IMR-90 (cell line): ENCODE results near the gene FBN1. TPM values are rescaled to one million over a fixed set of nuclear protein-coding genes. Genes with fewer than 3 reads are reported as not detected.
A peak's percentile ranks its signal among the peaks of the same experiment; 100 is the strongest.

Experiments
- ATAC-seq: fragments of 200-7000 bp; cut with Tn5 transposase; 2 replicates; pipeline ENCODE4 v1.9.1; 2020; ENCODE audit warnings: low read depth, mild to moderate bottlenecking, moderate library complexity
- BruUV-seq: library from RNA; stranded (reverse); fragments of 400-500 nt; replicated peaks from 2 replicates; lab custom pipeline; 2021; lab: Mats Ljungman, UMichigan
- CTCF ChIA-PET: fragments of 300-600 bp; formaldehyde crosslinking; extraction: SDS; loops from one replicate; lab custom pipeline; 2021; ENCODE audit warnings: antibody characterized with exemption; lab: Yijun Ruan, JAX
- POLR2A ChIA-PET: fragments of 300-600 bp; sonication (Branson Sonifier 250); formaldehyde crosslinking; loops from one replicate; lab custom pipeline; 2022; ENCODE audit warnings: antibody characterized with exemption; ENCODE audit not compliant: unreplicated experiment; lab: Charles Lee
- DNase-seq: peaks from one replicate; pipeline ENCODE4 v3.0.0; 2013
- H2AFZ ChIP-seq: replicated peaks from 2 replicates; pipeline ENCODE3; 2013; ENCODE audit warnings: low read length, mild to moderate bottlenecking; ENCODE audit not compliant: poor library complexity
- H2AK5ac ChIP-seq: 2 replicates; pipeline ENCODE4 v1.6.1; 2013; ENCODE audit warnings: low read depth, low read length, inconsistent platforms
- H2AK9ac ChIP-seq: replicated peaks from 2 replicates; pipeline ENCODE3; 2013; ENCODE audit warnings: mild to moderate bottlenecking, low read depth, low read length, moderate library complexity; ENCODE audit not compliant: poor library complexity
- H2BK120ac ChIP-seq: 2 replicates; pipeline ENCODE4 v1.6.1; 2013; ENCODE audit warnings: low read depth, low read length, inconsistent platforms
- H2BK15ac ChIP-seq: 3 replicates; pipeline ENCODE4 v1.6.1; 2013; ENCODE audit warnings: low read depth, low read length, inconsistent platforms
- H2BK20ac ChIP-seq: 2 replicates; pipeline ENCODE4 v1.6.1; 2013; ENCODE audit warnings: low read depth, mild to moderate bottlenecking, inconsistent platforms, low read length, moderate library complexity
- H2BK5ac ChIP-seq: 2 replicates; pipeline ENCODE4 v1.6.1; 2013; ENCODE audit warnings: mild to moderate bottlenecking, low read depth, low read length, inconsistent platforms; ENCODE audit not compliant: poor library complexity, severe bottlenecking
- H3K14ac ChIP-seq: replicated peaks from 2 replicates; pipeline ENCODE4 v1.6.1; 2013; ENCODE audit warnings: low read depth, low read length, inconsistent platforms
- H3K18ac ChIP-seq: 2 replicates; pipeline ENCODE4 v1.6.1; 2013; ENCODE audit warnings: low read depth, low read length, control low read depth
- H3K23ac ChIP-seq: 2 replicates; pipeline ENCODE4 v1.6.1; 2013; ENCODE audit warnings: low read depth, low read length, inconsistent platforms
- H3K27ac ChIP-seq: 2 replicates; pipeline ENCODE4 v1.5.1; 2013; ENCODE audit warnings: mild to moderate bottlenecking, control low read depth, low read length; ENCODE audit not compliant: insufficient read depth
- H3K27me3 ChIP-seq: 2 replicates; pipeline ENCODE4 v1.6.1; 2013; ENCODE audit warnings: low read length; ENCODE audit not compliant: control insufficient read depth, insufficient read depth
- H3K36me3 ChIP-seq: 2 replicates; pipeline ENCODE4 v1.6.1; 2013; ENCODE audit warnings: low read length, mixed read lengths; ENCODE audit not compliant: control insufficient read depth, insufficient read depth
- H3K4ac ChIP-seq: 2 replicates; pipeline ENCODE4 v1.6.1; 2013; ENCODE audit warnings: low read depth, low read length, inconsistent platforms
- H3K4me1 ChIP-seq: 2 replicates; pipeline ENCODE4 v1.6.1; 2013; ENCODE audit warnings: low read length, mixed read lengths; ENCODE audit not compliant: control insufficient read depth, insufficient read depth
- H3K4me2 ChIP-seq: 2 replicates; pipeline ENCODE4 v1.6.1; 2013; ENCODE audit warnings: low read depth, mild to moderate bottlenecking, control low read depth, low read length, moderate library complexity
- H3K4me3 ChIP-seq: 2 replicates; pipeline ENCODE4 v1.5.1; 2013; ENCODE audit warnings: low read depth, mild to moderate bottlenecking, control low read depth, low read length, moderate library complexity; ENCODE audit not compliant: insufficient read depth
- H3K56ac ChIP-seq: 2 replicates; pipeline ENCODE4 v1.6.1; 2013; ENCODE audit warnings: low read length, inconsistent platforms; ENCODE audit not compliant: insufficient read depth; ENCODE audit errors: extremely low read depth
- H3K79me1 ChIP-seq, 2 experiments: 2 replicates each; pipeline ENCODE4 v1.6.1; 2013; ENCODE audit warnings: low read length in 2 of 2, inconsistent platforms in 1 of 2, low read depth in 1 of 2
- H3K9ac ChIP-seq: 2 replicates; pipeline ENCODE4 v1.6.1; 2013; ENCODE audit warnings: low read depth, low read length, control low read depth
- H3K9me1 ChIP-seq: 2 replicates; pipeline ENCODE4 v1.6.1; 2013; ENCODE audit warnings: low read length, inconsistent platforms; ENCODE audit not compliant: insufficient read depth
- H3K9me3 ChIP-seq: 2 replicates; pipeline ENCODE4 v1.6.1; 2013; ENCODE audit warnings: low read length; ENCODE audit not compliant: control insufficient read depth, insufficient read depth
- H4K20me1 ChIP-seq: 2 replicates; pipeline ENCODE4 v1.6.1; 2013; ENCODE audit warnings: low read length, inconsistent platforms; ENCODE audit not compliant: insufficient read depth
- H4K5ac ChIP-seq: 2 replicates; pipeline ENCODE4 v1.6.1; 2013; ENCODE audit warnings: mild to moderate bottlenecking, low read depth, low read length, control low read depth
- H4K8ac ChIP-seq, 2 experiments: 2 replicates each; pipeline ENCODE4 v1.6.1; 2013; ENCODE audit warnings: low read depth in 2 of 2, low read length in 2 of 2, control low read depth in 1 of 2, inconsistent platforms in 1 of 2
- H4K91ac ChIP-seq: 2 replicates; pipeline ENCODE4 v1.6.1; 2013; ENCODE audit warnings: low read depth, low read length, inconsistent platforms; ENCODE audit not compliant: insufficient read depth
- CEBPB ChIP-seq: IDR thresholded peaks from 2 replicates; pipeline ENCODE4 v1.6.1; 2012; ENCODE audit warnings: low read depth, low read length, improper control_type of control experiment
- CHD1 ChIP-seq: IDR thresholded peaks from 2 replicates; pipeline ENCODE4 v1.6.1; 2012; ENCODE audit warnings: low read depth, low read length, improper control_type of control experiment
- FOS ChIP-seq: fragments of 150-350 bp; IDR thresholded peaks from 2 replicates; pipeline ENCODE4 v1.6.1; 2016; ENCODE audit warnings: low read depth, low read length
- MAFK ChIP-seq: IDR thresholded peaks from 2 replicates; pipeline ENCODE4 v1.6.1; 2012; ENCODE audit warnings: low read depth, low read length, improper control_type of control experiment
- MAZ ChIP-seq: IDR thresholded peaks from 2 replicates; pipeline ENCODE4 v1.6.1; 2012; ENCODE audit warnings: low read depth, mild to moderate bottlenecking, low read length, improper control_type of control experiment, moderate library complexity, borderline replicate concordance
- MXI1 ChIP-seq: IDR thresholded peaks from 2 replicates; pipeline ENCODE4 v1.6.1; 2012; ENCODE audit warnings: low read depth, mild to moderate bottlenecking, low read length, moderate library complexity, borderline replicate concordance
- NFE2L2 ChIP-seq: fragments of 150-350 bp; IDR thresholded peaks from 2 replicates; pipeline ENCODE4 v1.6.1; 2016; ENCODE audit warnings: low read depth, mild to moderate bottlenecking, low read length
- RAD21 ChIP-seq: IDR thresholded peaks from 2 replicates; pipeline ENCODE4 v1.6.1; 2012; ENCODE audit warnings: low read length, improper control_type of control experiment
- RCOR1 ChIP-seq: IDR thresholded peaks from 2 replicates; pipeline ENCODE4 v1.6.1; 2012; ENCODE audit warnings: mild to moderate bottlenecking, low read length, improper control_type of control experiment; ENCODE audit not compliant: insufficient replicate concordance
- RFX5 ChIP-seq: IDR thresholded peaks from 2 replicates; pipeline ENCODE4 v1.8.0; 2012; ENCODE audit warnings: low read depth, mild to moderate bottlenecking, low read length, moderate library complexity
- USF2 ChIP-seq: fragments of 150-350 bp; IDR thresholded peaks from 2 replicates; pipeline ENCODE4 v1.6.1; 2017; ENCODE audit warnings: mild to moderate bottlenecking, antibody characterized with exemption, low read length, low read depth
- WGBS, 2 experiments: methylation state at CpG; one replicate each; pipeline versions ENCODE4 v1.1.5 to v1.1.7; 2013; ENCODE audit warnings: missing lambda C conversion rate in 2 of 2; ENCODE audit not compliant: insufficient read length in 1 of 2; ENCODE audit errors: extremely low coverage in 2 of 2; 5-methylcytosine and 5-hydroxymethylcytosine counted together
- dilution Hi-C: fragments of 300-500 bp; cut with HindIII; formaldehyde crosslinking; loops from one replicate; pipeline ENCODE4 v1.14.3; 2018; ENCODE audit warnings: low sequenced_read_pairs; ENCODE audit not compliant: unreplicated experiment
- in situ Hi-C: fragments of 300-500 bp; cut with MboI; formaldehyde crosslinking; loops from 3 replicates; pipeline ENCODE4 v1.14.3; 2019; ENCODE audit warnings: low sequenced_read_pairs, inconsistent platforms, mixed read lengths
- intact Hi-C: fragments of 100-400 bp; cut with micrococcal nuclease; formaldehyde crosslinking; loops from 2 replicates; pipeline ENCODE4 v1.10.0; 2022
- polyA plus RNA-seq, 3 experiments: library from polyadenylated mRNA; depleted of rRNA; stranded (reverse); fragments of >200 nt; gene quantifications; 2 replicates each; pipeline ENCODE4 v1.2.3, GENCODE V29; 2012; ENCODE audit warnings: low replicate concordance in 1 of 3
- total RNA-seq: library from RNA; depleted of rRNA; stranded (reverse); fragments of >200 nt; gene quantifications from 2 replicates; pipeline ENCODE4 v1.2.3, GENCODE V29; 2012

Gene FBN1
- total and polyA plus RNA-seq, 2 of the 4 experiments (the other 2 are of a cell fraction) = 134 to 283 TPM

DNA sequence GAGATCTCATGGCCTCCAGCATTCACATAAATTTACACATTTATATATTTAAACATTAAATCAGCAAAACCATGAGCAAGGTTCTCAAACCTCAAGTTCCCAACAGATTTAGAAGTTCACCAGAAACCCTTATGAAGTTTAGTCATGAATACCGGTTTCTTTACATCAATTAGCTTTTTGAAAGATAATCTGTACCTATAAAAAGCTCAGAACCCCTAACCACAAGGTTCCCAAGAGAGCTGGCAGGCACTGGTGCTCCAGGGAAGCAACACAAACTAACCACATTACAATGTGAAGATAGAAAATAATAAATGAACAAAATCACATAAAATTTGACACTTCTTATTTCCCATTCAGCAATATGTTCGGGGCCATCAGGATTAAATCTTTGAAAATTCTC lies 150.9 kb downstream of the FBN1 start:
- H2BK120ac ChIP-seq = peak overlapping the region; percentile 67
- H3K27me3 ChIP-seq = no peaks in the 10 kb centered on the region
- H3K4me3 ChIP-seq = no peak overlapping the region
- no peak for TF ChIP-seq NFE2L2
- TF ChIP-seq FOS = no peak
- no peak for TF ChIP-seq CHD1
- TF ChIP-seq MXI1 = no peak
- TF ChIP-seq MAZ = no peak
- no peak for TF ChIP-seq RAD21
- no peak for TF ChIP-seq USF2
- TF ChIP-seq RCOR1 = no peak
- no peak for TF ChIP-seq CEBPB
- TF ChIP-seq RFX5 = no peak
- TF ChIP-seq MAFK = no peak
- H3K18ac ChIP-seq = peak overlapping the region; percentile 94
- peak overlapping the region; percentile 81 for H2BK15ac ChIP-seq
- H3K23ac ChIP-seq = peak overlapping the region; percentile 41; the same call in 1 of the 2 replicates
- peak overlapping the region; percentile 90 for H2BK5ac ChIP-seq
- H3K36me3 ChIP-seq = peaks cover 41% of the 10 kb centered on the region
- peak overlapping the region; percentile 86; the same call in 1 of the 2 replicates for H3K14ac ChIP-seq
- H2AFZ ChIP-seq = no peak overlapping the region
- H4K8ac ChIP-seq = peak overlapping the region; percentile 24 to 33; a peak in 2 of 4 replicates
- H2BK20ac ChIP-seq = peak overlapping the region; percentile 72
- H3K4me1 ChIP-seq = peaks cover 12% of the 10 kb centered on the region
- WGBS, 2 experiments = no CpG with 5 or more reads among the region's 2 CpGs
- peak overlapping the region; percentile 96; the same call in 1 of the 2 replicates for H3K27ac ChIP-seq
- peak overlapping the region; percentile 65; the same call in 1 of the 2 replicates for H4K91ac ChIP-seq
- POLR2A ChIA-PET = no interaction called here
- peaks cover 12% of the 10 kb centered on the region for H3K9me1 ChIP-seq
- H2AK9ac ChIP-seq = no peak overlapping the region
- no peaks in the 10 kb centered on the region for H4K20me1 ChIP-seq
- dilution Hi-C loops = no loop called here
- no peak overlapping the region for H3K9ac ChIP-seq
- H4K5ac ChIP-seq = 0 out of 2 replicates have a peak overlapping the region, but pooled peaks have one; percentile 51
- no peak overlapping the region; the same call in 1 of the 2 replicates for H2AK5ac ChIP-seq
- H3K56ac ChIP-seq = no peak overlapping the region
- no peaks in the 10 kb centered on the region for H3K9me3 ChIP-seq
- peak overlapping the region; percentile 53; the same call in 1 of the 2 replicates for H3K4ac ChIP-seq
- BruUV-seq = no TSS peak
- intact Hi-C loops = no loop called here
- peaks cover 23 to 35% of the 10 kb centered on the region in 2 experiments for H3K79me1 ChIP-seq
- CTCF ChIA-PET = no interaction called here
- in situ Hi-C loops = no loop called here
- peak; percentile 31 for DNase-seq
- no peak for ATAC-seq
- no peak overlapping the region for H3K4me2 ChIP-seq
